ENCODE data around the gene DENND4A. TPM values are rescaled to one million over a fixed set of nuclear protein-coding genes. Genes with fewer than 3 reads are reported as not detected.

The DENND4A gene
- total and polyA plus RNA-seq, 10 of the 15 experiments (the other 5 are each of a cell fraction or from before 2014, with no cell fraction given) = 14.2 to 81.8 (median 34.1) TPM

GRCh38 chr15:65761210-65761926 lies 30.7 kb downstream of the DENND4A start:
- no TSS peak for BruUV-seq (replicated peaks)
- Histone ChIP-seq H3K27ac (ENCODE audit: control insufficient read depth, insufficient read depth) (peak overlapping the region; percentile 74), H4K20me1 (ENCODE audit: control insufficient read depth, insufficient read depth) (no peaks in the 10 kb centered on the region), H3K4me2 (ENCODE audit: control insufficient read depth, insufficient read depth) (peak overlapping the region; percentile 82), H3K36me3 (ENCODE audit: control insufficient read depth in 2 of 2, insufficient read depth in 2 of 2, low read length in 1 of 2) (no peaks in the 10 kb centered on the region; a peak in 2 of 4 replicates), H3K79me2 (ENCODE audit: control insufficient read depth, insufficient read depth, low read length) (peaks cover 85% of the 10 kb centered on the region), H3K4me3 (peak overlapping the region; percentile 37), H3K9me3 (replicated peaks; ENCODE audit: control insufficient read depth, insufficient read depth, low read length) (no peaks in the 10 kb centered on the region), H3K27me3 (replicated peaks in 1 of 2; ENCODE audit: control insufficient read depth in 2 of 2, insufficient read depth in 2 of 2, low read length in 1 of 2) (no peaks in the 10 kb centered on the region), H3K4me1 (ENCODE audit: control insufficient read depth, insufficient read depth, low read length) (peaks cover 31% of the 10 kb centered on the region), H2AFZ (ENCODE audit: control insufficient read depth, low read depth, low read length) (no peak overlapping the region), H3K9ac (ENCODE audit: control insufficient read depth, insufficient read depth, low read length) (peak overlapping the region; percentile 55)
- ATAC-seq (peak; percentile 53), FAIRE-seq (peak; percentile 73), DNase-seq (ENCODE audit: low read depth, low spot score) (no peak)
- 0% methylated on average over 2 of the region's 2 CpGs for WGBS (ENCODE audit: insufficient coverage, insufficient replicate concordance, low lambda C conversion rate, missing lambda C conversion rate)
- ChIA-PET CTCF (interaction anchor here (0.9 to 2.8 kb wide), 4 partner anchors 13 to 75 kb away, joined by 3 to 8 read pairs (median 4); no protein-coding TSS in a partner anchor), POLR2A (interaction anchor here (0.6 to 1.3 kb wide), 5 partner anchors 8 to 109 kb away, joined by 3 to 5 read pairs (median 4); partner anchors contain the start of gene DENND4A), RAD21 (ENCODE audit: unreplicated experiment) (interaction anchor here (0.9 to 1.8 kb wide), 5 partner anchors 19 to 68 kb away, joined by 3 to 7 read pairs (median 3); partner anchors contain the start of gene DENND4A), SMC1A (ENCODE audit: uncharacterized antibody, unreplicated experiment) (interaction anchor here (0.8 to 3.6 kb wide), 13 partner anchors 8 to 64 kb away, joined by 3 to 11 read pairs (median 5); partner anchors contain the start of gene DENND4A)
- in situ Hi-C loops (cut with MboI) = no loop called here
- intact Hi-C loops (cut with micrococcal nuclease; ENCODE audit: unreplicated experiment) = no loop called here
- TF ChIP-seq BCL3 (IDR thresholded peaks at IDR 0.05; ENCODE audit: borderline replicate concordance, insufficient read depth, low read depth, low read length, poor library complexity, severe bottlenecking) (no peak), POLR2AphosphoS2 (IDR thresholded peaks at IDR 0.05; ENCODE audit: low read depth, low read length) (no peak), STAT3 (IDR thresholded peaks at IDR 0.05; ENCODE audit: low read depth, low read length) (no peak), POLR2A (IDR thresholded peaks at IDR 0.05; ENCODE audit: low read depth, low read length) (no peak), MEF2A (IDR thresholded peaks at IDR 0.05; ENCODE audit: insufficient read depth, low read depth, low read length) (no peak), RBBP5 (conservative IDR thresholded peaks at IDR 0.05) (no peak), IRF5 (IDR thresholded peaks at IDR 0.05; ENCODE audit: borderline replicate concordance) (no peak), ATF7 (IDR thresholded peaks at IDR 0.05; ENCODE audit: low read depth) (0 out of 2 replicates have a peak, but pooled peaks have one; percentile 28), FOS (IDR thresholded peaks at IDR 0.05; ENCODE audit: borderline replicate concordance, extremely low read depth, insufficient read length) (no peak), CHD1 (IDR thresholded peaks at IDR 0.05; ENCODE audit: low read depth, low read length) (no peak), RB1 (IDR thresholded peaks at IDR 0.05; ENCODE audit: borderline replicate concordance) (no peak), E2F8 (IDR thresholded peaks at IDR 0.05; ENCODE audit: low read depth, partially characterized antibody) (no peak), ZBTB11 (CRISPR knock-in tag; IDR thresholded peaks at IDR 0.05) (no peak), TARDBP (IDR thresholded peaks at IDR 0.05; ENCODE audit: borderline replicate concordance) (no peak)

Data from GM12878 (cell line).